PC-9 (cell line): ENCODE results near the gene ST8SIA6.

Source experiments
- CTCF ChIP-seq: fragments of 200-600 bp; sonication (generic); conservative IDR thresholded peaks from 2 replicates; pipeline ENCODE4 v1.6.1; 2017; ENCODE audit warnings: mixed run types, antibody characterized with exemption, mild to moderate bottlenecking, moderate library complexity
- EZH2 ChIP-seq: fragments of 200-600 bp; sonication (generic); IDR thresholded peaks from 2 replicates; pipeline ENCODE4 v1.8.0; 2017; ENCODE audit warnings: antibody characterized with exemption, low read depth

- TF ChIP-seq CTCF (no peak), EZH2 (no peak)
These were observed 28.7 kb downstream of the ST8SIA6 start for GRCh38 chr10:17425584-17426262.
